NCI-H146 treated with DMSO at 0.1 percent for 48 hours (cell line): ENCODE measurements around the gene MAP1S.

ENCODE experiments used
- DNase-seq: peaks from one replicate; lab custom pipeline; 2025; ENCODE audit not compliant: unreplicated experiment; lab: John Stamatoyannopoulos, UW

The MAP1S gene

DNA sequence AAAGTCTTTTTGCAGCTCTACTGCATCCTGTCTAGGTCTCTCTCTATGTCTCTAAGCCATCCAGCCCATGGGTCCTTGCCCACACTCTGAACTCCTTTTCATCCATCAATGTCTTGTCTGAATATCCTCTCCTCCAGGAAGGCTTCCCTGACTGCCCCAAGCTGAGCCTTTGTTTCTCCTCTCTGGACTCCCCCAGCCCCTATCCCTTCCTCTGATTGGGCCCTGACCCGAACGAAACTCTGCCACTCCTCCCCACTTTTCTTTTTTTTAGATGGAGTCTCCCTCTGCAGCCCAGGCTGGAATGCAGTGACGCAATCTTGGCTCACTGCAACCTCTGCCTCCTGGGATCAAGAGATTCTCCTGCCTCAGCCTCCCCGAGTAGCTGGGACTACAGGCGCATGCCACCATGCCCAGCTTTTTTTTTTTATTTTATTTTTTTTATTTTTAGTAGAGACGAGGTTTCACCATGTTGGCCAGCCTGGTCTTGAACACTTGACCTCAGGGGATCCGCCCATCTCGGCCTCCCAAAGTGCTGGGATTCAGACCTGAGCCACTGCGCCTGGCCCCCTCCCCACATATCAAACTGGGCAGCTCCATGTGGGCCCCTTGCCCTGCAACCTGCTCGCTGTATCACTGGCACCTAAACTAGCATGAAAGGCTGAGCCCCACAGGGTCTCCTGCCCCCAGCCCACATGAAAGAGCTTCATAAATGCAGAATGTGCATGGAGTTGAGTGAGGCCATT lies 30.3 kb upstream of the MAP1S start:
- no peak for DNase-seq

DNA sequence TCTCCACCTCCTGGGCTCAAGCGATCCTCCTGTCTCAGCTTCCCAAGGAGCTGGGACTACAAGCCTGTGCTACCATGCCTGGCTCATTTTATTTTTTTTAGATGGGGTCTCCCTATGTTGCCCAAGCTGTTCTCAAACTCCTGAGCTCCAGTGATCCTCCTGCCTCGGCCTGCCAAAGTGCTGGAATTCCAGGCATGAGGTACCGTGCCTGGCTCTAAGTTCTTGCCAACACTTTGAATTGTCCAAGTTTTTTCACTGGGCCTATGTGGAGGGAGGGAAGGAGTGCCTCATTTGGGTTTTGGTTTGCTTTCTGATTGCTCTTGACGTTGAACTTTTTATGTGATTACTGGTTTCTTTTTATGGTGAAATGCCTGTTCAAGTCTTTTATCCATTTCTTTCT lies 26.7 kb upstream of the MAP1S start:
- no peak for DNase-seq

DNA sequence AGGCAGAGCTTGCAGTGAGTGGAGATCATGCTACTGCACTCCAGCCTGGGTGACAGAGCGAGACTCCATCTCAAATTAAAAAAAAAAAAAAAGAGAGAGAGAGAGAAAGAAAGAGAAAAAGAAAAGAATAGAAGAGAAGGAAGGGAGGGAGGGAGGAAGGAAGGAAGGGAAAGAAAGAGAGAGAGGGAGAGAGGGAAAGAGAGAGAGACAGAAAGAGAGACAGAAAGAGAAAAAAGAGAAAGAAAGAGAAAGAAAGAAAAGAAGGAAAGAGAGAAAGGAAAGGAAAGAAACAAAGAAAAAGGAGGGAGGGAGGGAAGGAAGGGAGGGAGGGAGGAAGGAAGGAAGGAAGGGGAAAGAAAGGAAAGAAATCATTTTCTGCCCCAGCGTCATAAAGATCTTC lies 24.1 kb upstream of the MAP1S start:
- DNase-seq, result no peak

DNA sequence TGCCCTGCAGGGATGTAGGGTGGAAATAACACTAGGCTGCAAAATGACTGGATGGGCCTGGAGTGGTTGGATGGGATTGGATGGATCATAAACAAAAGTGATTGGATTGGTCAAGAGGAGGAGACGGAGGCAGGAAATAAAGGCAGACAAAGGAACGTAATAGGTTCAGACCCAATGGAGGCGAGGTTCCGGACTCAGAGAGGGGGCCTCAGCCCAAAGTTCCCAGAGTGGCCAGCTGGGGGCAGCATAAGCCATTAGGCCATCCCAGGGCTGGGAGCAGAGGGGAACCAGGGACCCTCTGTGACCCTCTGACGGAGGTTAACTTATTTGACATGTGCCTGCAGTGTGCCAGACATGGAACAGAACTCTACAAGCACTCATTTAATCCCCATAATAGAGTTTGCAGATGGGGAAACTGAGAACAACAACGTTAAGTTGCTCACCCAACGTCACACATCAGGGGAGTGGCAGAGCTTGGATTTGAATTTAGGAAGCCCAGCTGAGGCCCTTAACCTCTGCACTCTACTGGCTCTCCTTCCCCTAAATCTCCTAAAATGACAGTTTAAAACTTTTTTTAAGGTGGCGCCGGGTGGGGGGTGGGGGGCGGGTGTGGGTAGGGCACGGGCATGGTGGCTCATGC lies 15.3 kb upstream of the MAP1S start:
- DNase-seq, result no peak

DNA sequence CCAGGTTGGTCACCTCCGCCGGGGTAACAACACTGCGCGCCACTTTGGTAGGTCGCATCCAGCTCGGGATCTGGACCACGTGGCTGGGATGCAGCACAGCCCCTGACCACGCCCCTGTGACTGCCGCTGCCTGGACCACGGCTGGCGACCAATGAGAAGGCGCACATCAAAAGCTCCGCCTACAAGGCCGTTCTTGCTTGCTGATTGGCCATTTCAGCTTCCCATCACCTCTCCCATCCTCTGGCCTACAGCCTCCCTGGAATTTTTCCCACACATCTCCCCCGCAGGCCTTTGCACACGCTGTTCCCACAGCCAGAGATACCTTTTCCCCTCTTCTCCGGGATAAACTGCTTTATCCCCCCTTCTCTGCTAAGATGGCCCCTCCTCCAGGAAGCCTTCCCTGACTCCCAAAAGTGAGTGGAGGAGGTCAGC lies 12.5 kb upstream of the MAP1S start:
- peak; percentile 87 for DNase-seq

DNA sequence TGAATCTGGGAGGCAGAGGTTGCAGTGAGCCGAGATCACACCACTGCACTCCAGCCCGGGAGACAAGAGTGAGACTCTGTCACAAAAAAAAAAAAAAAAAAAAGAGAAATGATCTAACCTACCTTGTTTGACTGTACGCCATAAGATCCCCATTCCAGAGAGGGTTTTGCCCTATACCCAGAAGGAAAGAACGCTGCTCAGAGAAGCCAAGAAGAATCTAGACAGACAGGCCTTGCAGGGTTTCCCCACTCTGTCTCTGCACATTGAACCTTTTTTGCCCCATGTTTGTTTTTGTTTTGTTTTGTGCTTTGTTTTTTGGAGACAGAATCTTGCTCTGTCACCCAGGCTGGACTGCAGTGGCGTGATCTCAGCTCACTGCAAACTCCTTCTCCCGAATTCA lies 7.4 kb upstream of the MAP1S start:
- DNase-seq, result no peak

DNA sequence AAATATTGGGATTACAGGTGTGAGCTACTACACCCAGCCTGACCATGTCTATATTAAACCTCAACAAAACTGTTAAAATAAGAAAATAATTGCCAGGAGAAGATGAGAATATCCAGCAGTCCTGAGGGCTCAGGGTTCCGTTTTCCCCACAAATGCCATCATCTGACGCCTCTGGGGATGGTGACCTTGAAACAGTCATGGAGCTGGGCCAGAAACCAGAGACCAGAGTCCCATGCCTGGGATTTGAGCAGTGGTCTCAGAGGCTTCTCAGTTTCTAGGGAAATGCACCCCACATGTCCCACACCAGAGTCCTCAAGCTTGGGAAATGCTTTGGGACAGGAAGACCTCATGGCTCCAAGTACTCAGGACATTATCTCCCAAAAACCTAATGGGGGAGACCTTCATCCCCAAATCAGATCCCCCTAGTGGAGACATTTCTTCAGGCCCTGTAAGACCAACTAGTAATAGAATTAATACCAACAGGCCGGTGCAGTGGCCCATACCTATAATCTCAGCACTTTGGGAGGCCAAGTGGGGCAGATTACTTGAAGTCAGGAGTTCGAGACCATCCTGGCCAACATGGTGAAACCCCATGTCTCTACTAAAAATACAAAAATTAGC lies 2.9 kb upstream of the MAP1S start:
- DNase-seq, result no peak

DNA sequence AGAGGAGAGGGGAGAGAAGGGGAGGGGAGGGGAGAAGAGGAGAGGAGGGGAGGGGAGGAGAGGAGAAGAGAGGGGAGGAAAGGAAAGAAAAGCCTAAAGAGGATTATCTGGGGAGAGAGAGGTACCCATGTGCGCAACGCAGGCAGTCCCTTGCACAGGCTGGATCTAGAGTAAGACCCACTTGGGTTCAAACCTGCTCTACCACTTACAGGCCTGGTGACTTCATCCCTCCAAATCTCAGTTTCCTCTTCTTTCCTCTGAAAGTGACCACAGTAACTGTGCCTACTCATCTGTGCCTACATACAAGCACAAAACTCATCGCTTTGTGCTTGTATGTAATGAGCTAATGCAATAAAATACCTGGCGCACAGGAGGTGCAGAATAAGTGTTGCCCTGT lies 732 bp upstream of the MAP1S start:
- no peak for DNase-seq

DNA sequence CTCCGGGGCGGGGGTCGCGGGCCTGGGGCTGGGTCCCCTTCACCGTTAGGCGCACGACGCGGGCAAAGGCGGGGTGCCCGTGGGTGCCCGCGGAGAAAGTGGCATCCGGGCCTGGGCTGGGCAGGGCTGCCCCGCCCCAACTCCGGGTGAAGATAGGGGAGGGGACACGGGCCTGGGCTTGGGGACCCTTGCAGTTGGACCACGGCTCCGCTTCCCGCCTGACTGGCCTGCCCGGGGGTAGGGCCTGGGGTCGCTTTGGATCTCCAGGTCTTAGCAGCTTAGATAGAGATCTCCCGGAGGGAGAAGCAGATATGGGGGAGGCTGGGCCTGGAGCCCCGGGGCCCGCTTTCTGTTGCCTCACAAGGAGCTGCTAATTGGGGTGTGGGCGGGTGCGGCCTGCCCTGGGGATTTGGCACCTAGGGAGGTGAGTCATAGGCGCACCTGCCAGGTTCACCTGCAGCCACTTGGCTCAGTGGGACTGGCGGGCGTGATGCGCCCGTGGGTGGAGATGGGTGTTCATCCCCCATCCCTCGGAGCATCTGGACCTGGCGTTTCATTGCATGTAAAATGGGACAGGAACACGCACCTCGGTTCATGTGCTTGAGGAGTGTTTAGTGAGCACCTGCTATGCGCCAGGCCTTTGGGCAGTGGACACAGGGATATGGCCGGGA lies 585 bp downstream of the MAP1S start:
- peak; percentile 22 for DNase-seq

DNA sequence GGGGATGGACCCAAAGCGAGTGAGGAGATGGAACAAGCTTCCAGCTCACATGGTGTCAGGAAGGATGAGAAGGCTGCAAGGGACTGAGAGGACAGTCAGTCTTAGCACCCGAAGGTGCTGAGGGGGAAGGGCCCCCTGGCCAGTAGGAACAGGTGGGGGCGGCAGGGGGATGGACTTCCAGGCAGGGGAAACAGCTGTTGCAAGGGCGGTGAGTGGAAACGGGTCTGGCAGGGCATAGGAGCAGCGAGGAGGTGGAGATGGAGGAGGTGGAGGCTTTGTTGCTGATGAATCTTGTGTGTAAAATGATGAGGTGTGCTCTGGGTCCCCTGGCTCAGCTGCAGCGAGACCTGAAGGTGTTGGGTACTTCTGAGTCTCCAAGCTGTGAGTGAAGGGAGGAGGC lies 1.2 kb downstream of the MAP1S start:
- no peak for DNase-seq

DNA sequence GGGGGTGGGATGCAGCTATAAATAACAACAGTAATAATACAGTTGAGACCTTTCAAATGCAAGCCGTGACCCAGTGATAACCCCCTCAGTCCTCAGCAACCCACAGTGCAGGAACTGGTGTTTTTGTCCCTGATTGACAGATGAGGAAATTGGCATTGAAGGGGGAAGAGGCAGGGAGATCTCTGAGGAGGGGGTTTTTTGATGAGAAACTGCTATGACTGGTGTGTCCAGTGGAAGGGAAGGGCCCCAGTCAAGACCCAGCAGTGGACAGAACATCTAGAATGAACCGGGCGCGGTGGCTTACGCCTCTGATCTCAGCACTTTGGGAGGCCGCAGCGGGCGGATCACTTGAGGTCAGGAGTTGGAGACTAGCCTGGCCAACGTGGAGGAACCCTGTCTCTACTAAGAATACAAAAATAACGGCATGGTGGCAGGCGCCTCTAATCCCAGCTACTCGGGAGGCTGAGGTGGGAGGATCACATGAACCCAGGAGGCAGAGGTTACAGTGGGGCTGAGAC lies 1.9 kb downstream of the MAP1S start:
- DNase-seq, result no peak

DNA sequence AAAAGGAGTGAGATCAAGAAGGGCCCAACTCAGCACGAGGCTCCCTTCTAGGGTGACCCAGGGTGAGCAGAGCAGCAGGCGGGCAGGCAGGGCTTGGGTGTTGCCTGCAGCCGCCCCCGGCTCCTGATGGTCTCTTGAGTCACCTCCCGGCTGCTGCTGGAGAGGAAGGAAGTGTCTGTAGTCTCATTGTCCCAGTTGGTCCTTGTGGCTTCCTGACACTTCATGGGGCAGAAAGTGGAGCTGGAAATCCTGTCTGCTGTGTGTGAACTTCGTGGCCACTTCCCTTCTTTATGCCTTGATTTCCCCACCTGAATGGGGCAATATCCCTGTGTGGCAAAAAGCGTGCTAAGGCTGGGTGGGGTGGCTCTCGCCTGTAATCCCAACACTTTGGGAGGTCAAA lies 2.5 kb downstream of the MAP1S start:
- DNase-seq, result no peak

DNA sequence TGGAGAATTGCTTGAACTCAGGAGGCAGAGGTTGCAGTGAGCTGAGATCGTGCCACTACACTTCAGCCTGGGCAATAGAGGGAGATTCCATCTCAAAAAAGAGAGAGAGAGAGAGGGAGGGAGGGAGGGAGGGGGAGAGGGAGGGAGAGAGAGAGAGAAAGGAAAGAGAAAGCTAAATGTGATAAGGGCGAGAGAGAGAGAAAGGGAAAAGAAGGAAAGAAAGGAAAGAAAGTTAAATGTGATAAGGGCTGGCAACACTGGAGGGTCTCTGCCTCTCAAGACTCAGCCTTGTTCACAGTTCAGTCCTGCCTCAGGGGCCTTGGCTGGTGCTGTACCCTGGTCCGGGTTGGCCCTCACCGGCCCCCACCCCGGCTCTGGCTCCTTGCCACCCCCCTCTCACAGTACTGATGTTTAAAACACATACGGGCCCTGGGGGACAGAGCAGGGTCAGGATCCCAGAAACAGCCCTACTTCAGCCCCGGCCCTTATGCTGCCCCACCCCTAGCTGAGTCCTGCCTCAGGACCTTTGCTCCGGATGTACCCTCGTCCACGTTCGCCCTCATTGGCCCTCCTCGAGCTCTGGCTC lies 3.5 kb downstream of the MAP1S start:
- no peak for DNase-seq

DNA sequence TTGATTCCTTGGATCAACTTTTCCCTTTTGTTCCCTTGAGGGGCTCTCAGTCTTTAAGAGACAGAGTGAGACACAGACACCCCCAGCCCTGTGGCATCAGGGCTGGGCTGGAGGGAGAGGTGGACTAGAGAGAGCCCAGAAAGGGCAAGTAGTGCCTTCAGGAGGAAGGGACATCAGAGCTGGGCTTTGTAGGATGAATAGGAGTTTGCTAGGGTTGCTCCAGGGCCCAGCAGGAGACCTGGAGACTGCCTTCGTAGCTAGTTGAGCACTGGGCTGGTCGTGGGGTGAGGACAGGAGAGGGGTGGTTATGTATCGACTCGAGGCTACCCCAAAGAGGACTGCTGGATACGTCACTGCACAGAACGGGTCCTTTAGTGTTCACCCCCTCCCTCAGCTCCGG lies 5.4 kb downstream of the MAP1S start:
- no peak for DNase-seq

DNA sequence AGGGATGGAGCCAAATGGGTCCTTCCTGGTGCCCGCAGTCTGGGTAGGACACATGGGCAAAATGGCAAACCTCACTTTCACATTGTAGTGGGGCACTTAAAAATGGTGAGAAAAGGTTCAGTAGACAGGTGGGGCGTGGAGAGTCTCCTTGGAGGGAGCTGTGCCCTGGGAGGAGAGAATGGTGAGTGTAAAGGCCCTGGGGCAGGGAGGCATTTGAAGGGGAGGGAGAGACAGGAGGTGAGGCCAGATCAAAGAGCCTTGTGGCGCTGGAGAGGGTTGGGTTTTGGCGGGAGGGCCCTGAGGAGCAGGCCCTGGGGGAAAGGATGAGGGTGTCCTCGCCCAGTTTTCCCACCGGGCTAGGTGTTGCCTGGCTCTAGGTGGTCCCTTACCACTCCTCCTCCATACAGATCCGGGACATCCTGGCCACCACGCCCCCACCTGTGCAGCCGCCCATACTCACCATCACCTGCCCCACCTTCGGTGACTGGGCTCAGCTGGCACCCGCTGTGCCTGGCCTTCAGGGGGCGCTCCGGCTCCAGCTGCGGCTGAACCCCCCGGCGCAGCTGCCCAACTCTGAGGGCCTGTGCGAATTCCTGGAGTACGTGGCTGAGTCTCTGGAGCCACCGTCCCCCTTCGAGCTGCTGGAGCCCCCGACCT lies 6.3 kb downstream of the MAP1S start:
- no peak for DNase-seq

DNA sequence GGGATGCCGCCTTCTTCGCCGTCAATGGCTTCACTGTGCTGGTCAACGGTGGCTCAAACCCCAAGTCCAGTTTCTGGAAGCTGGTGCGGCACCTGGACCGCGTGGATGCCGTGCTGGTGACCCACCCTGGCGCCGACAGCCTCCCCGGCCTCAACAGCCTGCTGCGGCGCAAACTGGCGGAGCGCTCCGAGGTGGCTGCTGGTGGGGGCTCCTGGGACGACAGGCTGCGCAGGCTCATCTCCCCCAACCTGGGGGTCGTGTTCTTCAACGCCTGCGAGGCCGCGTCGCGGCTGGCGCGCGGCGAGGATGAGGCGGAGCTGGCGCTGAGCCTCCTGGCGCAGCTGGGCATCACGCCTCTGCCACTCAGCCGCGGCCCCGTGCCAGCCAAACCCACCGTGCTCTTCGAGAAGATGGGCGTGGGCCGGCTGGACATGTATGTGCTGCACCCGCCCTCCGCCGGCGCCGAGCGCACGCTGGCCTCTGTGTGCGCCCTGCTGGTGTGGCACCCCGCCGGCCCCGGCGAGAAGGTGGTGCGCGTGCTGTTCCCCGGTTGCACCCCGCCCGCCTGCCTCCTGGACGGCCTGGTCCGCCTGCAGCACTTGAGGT lies 7.0 kb downstream of the MAP1S start:
- DNase-seq, result no peak

DNA sequence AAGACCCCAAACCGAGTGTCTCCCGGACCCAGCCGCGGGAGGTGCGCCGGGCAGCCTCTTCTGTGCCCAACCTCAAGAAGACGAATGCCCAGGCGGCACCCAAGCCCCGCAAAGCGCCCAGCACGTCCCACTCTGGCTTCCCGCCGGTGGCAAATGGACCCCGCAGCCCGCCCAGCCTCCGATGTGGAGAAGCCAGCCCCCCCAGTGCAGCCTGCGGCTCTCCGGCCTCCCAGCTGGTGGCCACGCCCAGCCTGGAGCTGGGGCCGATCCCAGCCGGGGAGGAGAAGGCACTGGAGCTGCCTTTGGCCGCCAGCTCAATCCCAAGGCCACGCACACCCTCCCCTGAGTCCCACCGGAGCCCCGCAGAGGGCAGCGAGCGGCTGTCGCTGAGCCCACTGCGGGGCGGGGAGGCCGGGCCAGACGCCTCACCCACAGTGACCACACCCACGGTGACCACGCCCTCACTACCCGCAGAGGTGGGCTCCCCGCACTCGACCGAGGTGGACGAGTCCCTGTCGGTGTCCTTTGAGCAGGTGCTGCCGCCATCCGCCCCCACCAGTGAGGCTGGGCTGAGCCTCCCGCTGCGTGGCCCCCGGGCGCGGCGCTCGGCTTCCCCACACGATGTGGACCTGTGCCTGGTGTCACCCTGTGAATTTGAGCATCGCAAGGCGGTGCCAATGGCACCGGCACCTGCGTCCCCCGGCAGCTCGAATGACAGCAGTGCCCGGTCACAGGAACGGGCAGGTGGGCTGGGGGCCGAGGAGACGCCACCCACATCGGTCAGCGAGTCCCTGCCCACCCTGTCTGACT lies 7.9 kb downstream of the MAP1S start:
- no peak for DNase-seq

DNA sequence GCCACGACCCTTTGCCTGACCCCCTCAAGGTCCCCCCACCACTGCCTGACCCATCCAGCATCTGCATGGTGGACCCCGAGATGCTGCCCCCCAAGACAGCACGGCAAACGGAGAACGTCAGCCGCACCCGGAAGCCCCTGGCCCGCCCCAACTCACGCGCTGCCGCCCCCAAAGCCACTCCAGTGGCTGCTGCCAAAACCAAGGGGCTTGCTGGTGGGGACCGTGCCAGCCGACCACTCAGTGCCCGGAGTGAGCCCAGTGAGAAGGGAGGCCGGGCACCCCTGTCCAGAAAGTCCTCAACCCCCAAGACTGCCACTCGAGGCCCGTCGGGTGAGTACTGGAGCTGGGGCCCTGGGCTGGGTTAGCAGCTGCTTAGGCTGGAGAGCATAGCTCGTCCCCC lies 8.6 kb downstream of the MAP1S start:
- DNase-seq, result no peak

DNA sequence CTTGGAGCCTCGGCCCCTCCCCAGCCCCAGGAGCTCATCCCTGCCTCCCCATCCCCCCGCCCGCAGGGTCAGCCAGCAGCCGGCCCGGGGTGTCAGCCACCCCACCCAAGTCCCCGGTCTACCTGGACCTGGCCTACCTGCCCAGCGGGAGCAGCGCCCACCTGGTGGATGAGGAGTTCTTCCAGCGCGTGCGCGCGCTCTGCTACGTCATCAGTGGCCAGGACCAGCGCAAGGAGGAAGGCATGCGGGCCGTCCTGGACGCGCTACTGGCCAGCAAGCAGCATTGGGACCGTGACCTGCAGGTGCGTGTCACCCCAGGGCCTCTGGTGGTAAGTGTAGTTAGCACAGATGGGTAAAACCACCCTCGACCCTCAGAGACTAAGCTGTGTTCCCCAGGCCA lies 13.8 kb downstream of the MAP1S start:
- no peak for DNase-seq

DNA sequence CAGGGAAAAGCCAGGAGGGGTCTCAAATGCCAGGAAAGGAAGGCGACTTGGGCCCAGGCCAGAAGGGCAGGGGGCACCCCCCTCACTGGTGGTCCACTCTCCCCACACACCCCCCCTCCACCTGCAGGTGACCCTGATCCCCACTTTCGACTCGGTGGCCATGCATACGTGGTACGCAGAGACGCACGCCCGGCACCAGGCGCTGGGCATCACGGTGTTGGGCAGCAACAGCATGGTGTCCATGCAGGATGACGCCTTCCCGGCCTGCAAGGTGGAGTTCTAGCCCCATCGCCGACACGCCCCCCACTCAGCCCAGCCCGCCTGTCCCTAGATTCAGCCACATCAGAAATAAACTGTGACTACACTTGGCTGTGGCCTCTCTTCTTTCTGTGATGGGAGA lies 14.9 kb downstream of the MAP1S start:
- DNase-seq, result no peak
